ENCODE results near the gene PMAIP1.

- no peak for TF ChIP-seq POLR2A (IDR thresholded peaks at IDR 0.05)
- no peak for TF ChIP-seq CTCF (IDR thresholded peaks at IDR 0.05)
- TF ChIP-seq EP300 (IDR thresholded peaks at IDR 0.05) = no peak
- no peak for TF ChIP-seq POLR2AphosphoS5 (IDR thresholded peaks at IDR 0.05)
Observed at GRCh38 chr18:59939127-59939526, 39.3 kb downstream of the PMAIP1 start.
